Tibial nerve (tissue), 4 donors: ENCODE results near the gene NEK5. TPM values are rescaled to one million over a fixed set of nuclear protein-coding genes. Genes with fewer than 3 reads are reported as not detected.

Experiments used
- DNase-seq, 2 donors: peaks; one replicate each; pipeline ENCODE4 v3.0.0-alpha.2; 2019; ENCODE audit warnings: low spot score in 2 of 2
- H3K27ac ChIP-seq, 4 donors: fragments of 200-600 bp; sonication (generic) in 3 of 4; one replicate each; pipeline ENCODE4 v1.5.1; 2017 to 2019; ENCODE audit warnings: mild to moderate bottlenecking in 1 of 4
- H3K27me3 ChIP-seq, 2 donors: fragments of 200-600 bp; sonication (generic) in 1 of 2; one replicate each; pipeline versions ENCODE4 v1.5.1 to v1.6.0; 2017 to 2019
- H3K36me3 ChIP-seq, 3 donors: fragments of 200-600 bp; sonication (generic); one replicate each; pipeline ENCODE4 v1.5.1; 2018 to 2019
- H3K4me1 ChIP-seq, 4 donors: fragments of 200-600 bp; sonication (generic) in 3 of 4; one replicate each; pipeline ENCODE4 v1.5.1; 2017 to 2019
- H3K4me3 ChIP-seq, 4 donors: fragments of 200-600 bp; sonication (generic) in 3 of 4; one replicate each; pipeline ENCODE4 v1.5.1; 2017 to 2019; ENCODE audit warnings: mild to moderate bottlenecking in 1 of 4, moderate library complexity in 1 of 4
- H3K9me3 ChIP-seq, 4 donors: fragments of 200-600 bp; sonication (generic) in 3 of 4; one replicate each; pipeline ENCODE4 v1.5.1; 2017 to 2019
- EP300 ChIP-seq, 2 donors: sonication (generic); formaldehyde crosslinking; IDR thresholded peaks; one replicate each; pipeline ENCODE4 v1.6.1; 2017; ENCODE audit warnings: antibody characterized with exemption in 2 of 2, mild to moderate bottlenecking in 1 of 2
- POLR2A ChIP-seq, 2 donors: fragments of 450-650 bp; IDR thresholded peaks; one replicate each; pipeline ENCODE4 v1.6.1; 2017; ENCODE audit warnings: antibody characterized with exemption in 2 of 2, mild to moderate bottlenecking in 2 of 2, moderate library complexity in 2 of 2
- WGBS, 2 donors: methylation state at CpG; one replicate each; pipeline ENCODE4 v1.1.5; 2018; 5-methylcytosine and 5-hydroxymethylcytosine counted together
- total RNA-seq, 4 donors: library from RNA; depleted of rRNA; stranded (reverse); fragments of >200 nt; gene quantifications; one replicate each; pipeline ENCODE4 v1.1.0, GENCODE V29; 2016
- TF ChIP-seq, protein P1 (sequence below), 5 experiments: fragments of 200-600 bp in 3 of 5; fragments of 450-650 bp in 2 of 5; sonication (generic) in 3 of 5; IDR thresholded peaks; one replicate each; pipeline ENCODE4 v1.5.1; 2016 to 2019; ENCODE audit warnings: antibody characterized with exemption in 5 of 5, mild to moderate bottlenecking in 3 of 5, moderate library complexity in 2 of 5

The NEK5 gene
- total RNA-seq, 4 donors from 2014 or later, result 0.30 to 0.66 (median 0.61) TPM

DNA sequence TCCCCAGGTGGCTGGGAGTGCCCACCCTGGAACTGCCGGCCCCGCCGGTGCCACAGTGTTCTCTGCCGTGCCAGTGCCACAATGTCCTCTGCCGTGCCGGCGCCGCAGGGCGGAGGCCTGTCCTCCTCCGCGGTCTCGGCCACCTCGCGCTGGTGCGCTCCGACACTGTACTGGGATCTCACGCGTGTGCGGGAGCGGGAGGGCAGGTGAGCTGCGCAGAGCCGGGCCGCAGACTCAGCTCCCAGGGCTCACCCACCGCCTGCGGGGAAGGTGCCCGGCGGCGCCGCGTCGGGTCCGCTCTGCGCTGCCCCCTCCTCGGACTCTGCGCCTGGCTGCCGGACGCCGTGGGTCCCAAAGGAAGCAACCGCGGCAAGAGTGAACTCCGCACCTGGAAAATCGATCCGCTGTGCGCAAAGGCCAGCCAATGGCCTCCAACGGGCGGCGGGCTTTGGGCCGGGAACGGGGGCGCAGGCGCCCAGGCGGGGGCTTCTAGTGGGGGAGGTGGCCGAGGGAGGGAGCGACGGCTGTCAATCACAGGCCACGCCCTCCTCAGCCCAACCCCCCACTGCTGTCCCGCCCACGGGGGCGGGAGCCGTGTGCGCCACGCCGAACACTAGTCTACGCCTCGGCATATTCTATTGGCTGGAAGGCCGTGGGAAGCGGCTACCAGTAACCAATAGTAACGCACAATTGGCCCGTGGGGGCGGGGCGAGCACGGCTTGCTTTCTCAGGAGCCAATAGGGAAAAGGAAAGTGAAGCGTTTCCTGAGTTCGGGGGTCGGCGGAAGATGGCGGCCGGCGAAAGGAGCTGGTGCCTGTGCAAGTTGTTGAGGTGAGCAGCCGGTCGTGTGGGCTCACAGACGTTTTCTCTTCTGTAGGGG, 117.0 kb downstream of the NEK5 start, which contains the start of gene ALG11:
Gene ALG11 (plus strand): TSS at position 767 of the 880 bp plus-strand sequence. CDS start 21 bp downstream, at position 788.
- Histone ChIP-seq H3K36me3 (peaks cover 0 to 16% (median 0%) of the 10 kb centered on the region in 3 donors), H3K27ac (peak within 1 kb of the TSS; percentile 44 to 82 (median 69)), H3K4me1 (peaks cover 4 to 38% (median 9%) of the 10 kb centered on the region in 4 donors), H3K9me3 (no peaks in the 10 kb centered on the region), H3K4me3 (peak within 1 kb of the TSS; percentile 71 to 94 (median 82)), H3K27me3 (no peaks in the 10 kb centered on the region)
- TF ChIP-seq POLR2A (IDR thresholded peaks at IDR 0.05) (peak in 1 of 2 donors; percentile 33), EP300 (IDR thresholded peaks at IDR 0.05) (peak; percentile 68 to 73)
- TF ChIP-seq, protein P1, sequence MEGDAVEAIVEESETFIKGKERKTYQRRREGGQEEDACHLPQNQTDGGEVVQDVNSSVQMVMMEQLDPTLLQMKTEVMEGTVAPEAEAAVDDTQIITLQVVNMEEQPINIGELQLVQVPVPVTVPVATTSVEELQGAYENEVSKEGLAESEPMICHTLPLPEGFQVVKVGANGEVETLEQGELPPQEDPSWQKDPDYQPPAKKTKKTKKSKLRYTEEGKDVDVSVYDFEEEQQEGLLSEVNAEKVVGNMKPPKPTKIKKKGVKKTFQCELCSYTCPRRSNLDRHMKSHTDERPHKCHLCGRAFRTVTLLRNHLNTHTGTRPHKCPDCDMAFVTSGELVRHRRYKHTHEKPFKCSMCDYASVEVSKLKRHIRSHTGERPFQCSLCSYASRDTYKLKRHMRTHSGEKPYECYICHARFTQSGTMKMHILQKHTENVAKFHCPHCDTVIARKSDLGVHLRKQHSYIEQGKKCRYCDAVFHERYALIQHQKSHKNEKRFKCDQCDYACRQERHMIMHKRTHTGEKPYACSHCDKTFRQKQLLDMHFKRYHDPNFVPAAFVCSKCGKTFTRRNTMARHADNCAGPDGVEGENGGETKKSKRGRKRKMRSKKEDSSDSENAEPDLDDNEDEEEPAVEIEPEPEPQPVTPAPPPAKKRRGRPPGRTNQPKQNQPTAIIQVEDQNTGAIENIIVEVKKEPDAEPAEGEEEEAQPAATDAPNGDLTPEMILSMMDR (IDR thresholded peaks at IDR 0.05), result no peak
- peak; percentile 99 for DNase-seq
- WGBS, 2 donors, result 0 to 1% methylated on average over 37 to 67 of the region's 82 CpGs

DNA sequence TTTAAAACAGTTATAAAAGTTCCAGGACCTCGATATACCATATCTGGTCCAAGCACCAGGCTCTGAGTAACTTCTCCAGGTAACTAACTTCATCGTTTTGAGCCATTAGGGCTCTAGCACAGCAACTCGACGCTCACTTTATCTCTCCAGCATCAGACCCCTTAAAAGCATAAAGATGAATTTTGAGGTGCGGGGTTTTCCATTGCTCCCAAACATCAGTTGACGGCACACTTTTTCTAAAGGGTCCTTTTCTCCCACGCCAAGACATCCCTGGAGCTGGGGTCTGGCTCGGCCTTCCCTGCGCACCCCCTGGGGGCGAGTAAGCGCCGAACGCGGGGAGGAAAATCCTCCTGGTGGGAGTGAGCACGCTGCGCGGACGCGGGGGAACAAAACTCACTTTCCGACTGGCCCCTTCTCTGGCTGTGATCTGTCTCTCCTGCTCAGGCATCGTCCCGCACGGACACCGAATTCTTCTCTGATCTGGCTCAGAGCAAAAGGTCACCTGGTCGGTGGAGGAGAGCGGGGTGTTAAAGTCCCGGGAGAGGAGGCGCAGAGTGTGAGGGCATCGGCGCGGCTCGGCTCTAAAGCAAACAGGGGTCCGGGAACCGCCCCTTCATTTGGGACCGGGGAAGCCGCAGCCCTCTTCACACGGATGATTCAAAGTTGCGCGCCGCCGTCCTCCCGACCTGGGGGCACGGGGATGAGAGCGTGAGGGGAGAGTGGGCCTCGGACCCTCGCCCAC, 117.8 kb downstream of the NEK5 start, which contains the start of gene ATP7B:
Gene ATP7B (minus strand): TSS at position 561 of the 742 bp plus-strand sequence. CDS start 113 bp downstream, at position 448.
- no peaks in the 10 kb centered on the region for H3K9me3 ChIP-seq
- peaks cover 4 to 38% (median 9%) of the 10 kb centered on the region in 4 donors for H3K4me1 ChIP-seq
- H3K27me3 ChIP-seq, result no peaks in the 10 kb centered on the region
- TF ChIP-seq, protein P1 (IDR thresholded peaks at IDR 0.05), result no peak
- TF ChIP-seq EP300 (IDR thresholded peaks at IDR 0.05) (no peak), POLR2A (IDR thresholded peaks at IDR 0.05) (no peak)
- H3K27ac ChIP-seq, result peak within 1 kb of the TSS in 3 of 4 donors; percentile 64 to 82 (median 74)
- DNase-seq, result no peak
- WGBS, 2 donors, result 4 to 5% methylated on average over 27 to 35 of the region's 46 CpGs
- H3K36me3 ChIP-seq, result peaks cover 0 to 8% (median 0%) of the 10 kb centered on the region in 3 donors
- peak within 1 kb of the TSS; percentile 71 to 94 (median 82) for H3K4me3 ChIP-seq

DNA sequence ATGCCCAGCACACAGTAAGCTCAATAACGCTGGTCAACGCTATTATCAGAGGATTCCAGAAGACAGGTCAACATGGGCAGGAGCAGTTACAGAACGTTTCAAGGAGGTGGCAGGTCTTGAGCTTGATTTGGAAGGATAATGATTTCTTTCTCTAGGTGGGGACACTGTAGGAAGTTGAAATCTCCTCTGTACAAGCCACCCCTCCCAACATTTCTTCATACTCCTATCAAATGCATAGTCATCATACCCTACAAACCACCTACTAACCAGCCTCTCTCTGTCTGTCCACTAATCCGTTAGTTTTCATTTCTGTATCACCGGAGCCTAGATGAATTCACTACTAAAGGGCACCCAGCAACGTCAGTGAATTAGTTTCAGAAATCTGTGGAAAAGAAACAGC, 118.9 kb downstream of the NEK5 start:
- Histone ChIP-seq H3K27me3 (no peaks in the 10 kb centered on the region), H3K4me1 (peaks cover 4 to 38% (median 9%) of the 10 kb centered on the region in 4 donors), H3K36me3 (no peaks in the 10 kb centered on the region), H3K4me3 (no peak overlapping the region), H3K27ac (no peak overlapping the region), H3K9me3 (no peaks in the 10 kb centered on the region)
- DNase-seq, result no peak
- TF ChIP-seq, protein P1 (IDR thresholded peaks at IDR 0.05), result no peak
- TF ChIP-seq EP300 (IDR thresholded peaks at IDR 0.05) (no peak), POLR2A (IDR thresholded peaks at IDR 0.05) (no peak)
- 56 to 58% methylated on average over 6 of the region's 6 CpGs for WGBS, 2 donors

DNA sequence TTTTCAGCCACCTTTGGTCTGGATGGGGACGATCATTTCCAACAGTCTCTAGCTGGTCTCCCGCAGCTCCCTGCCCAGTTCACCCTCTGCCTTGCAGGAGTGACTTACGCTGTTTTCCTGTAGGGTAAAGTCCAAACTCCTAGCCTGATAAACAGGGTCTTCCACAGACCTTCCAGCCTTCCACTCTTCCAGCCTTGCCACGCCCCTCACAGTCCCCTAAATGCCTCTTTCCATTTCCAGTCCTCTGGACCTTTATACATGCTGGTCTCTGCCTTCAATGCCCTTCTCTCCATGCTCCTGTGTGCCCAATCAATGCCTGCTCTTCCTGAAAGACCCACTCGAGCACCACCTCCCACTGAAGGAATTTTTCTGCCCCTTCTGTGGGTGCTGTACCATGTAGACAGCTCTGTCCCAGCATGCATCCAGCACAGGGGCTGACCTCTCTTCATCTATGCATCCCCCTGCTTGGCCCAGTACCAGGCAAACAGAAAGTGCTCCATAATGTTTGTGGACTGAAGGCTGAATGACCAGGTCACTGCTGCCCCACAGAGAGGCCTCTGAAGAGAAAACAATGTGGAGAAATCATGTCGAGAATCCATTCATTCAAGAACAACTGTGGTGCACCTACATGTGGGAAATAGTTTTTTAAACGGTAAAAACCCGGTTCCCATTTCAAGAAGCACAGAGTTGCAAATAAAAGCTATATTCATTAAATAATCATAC, 122.2 kb downstream of the NEK5 start:
- Histone ChIP-seq H3K9me3 (no peaks in the 10 kb centered on the region), H3K36me3 (no peaks in the 10 kb centered on the region), H3K4me1 (peaks cover 0 to 14% (median 0%) of the 10 kb centered on the region in 4 donors), H3K4me3 (no peak overlapping the region), H3K27ac (no peak overlapping the region), H3K27me3 (no peaks in the 10 kb centered on the region)
- TF ChIP-seq, protein P1 (IDR thresholded peaks at IDR 0.05), result no peak
- TF ChIP-seq POLR2A (IDR thresholded peaks at IDR 0.05) (no peak), EP300 (IDR thresholded peaks at IDR 0.05) (no peak)
- DNase-seq, result no peak
- 85 to 87% methylated on average over 8 of the region's 8 CpGs for WGBS, 2 donors
